Effector CD4-positive, alpha-beta T cell (primary cell): Measurements from ENCODE around the gene MIDN.
A peak's percentile ranks its signal among the peaks of the same experiment; 100 is the strongest.
"Not testable (repeated sequence)": the region's sequence is repeated elsewhere in the genome, so short reads cannot be mapped to it uniquely, and the experiment has no call there.

ENCODE experiments used
- DNase-seq: peaks from one replicate; pipeline ENCODE4 v3.0.0-alpha.2; 2020

MIDN gene

GRCh38 chr19:1246265-1247087, 1.9 kb upstream of the MIDN start:
- DNase-seq = not testable (repeated sequence)

- no peak for DNase-seq
Observed at GRCh38 chr19:1247748-1248138, 640 bp upstream of the MIDN start.

- DNase-seq = peak; percentile 80
Observed at GRCh38 chr19:1248786-1249297, 459 bp downstream of the MIDN start.

- peak; percentile 86 for DNase-seq
Observed at GRCh38 chr19:1249298-1249989, 1.1 kb downstream of the MIDN start.

GRCh38 chr19:1249990-1250436, 1.6 kb downstream of the MIDN start:
- no peak for DNase-seq

- peak; percentile 55 for DNase-seq
Observed at GRCh38 chr19:1250437-1251260, 2.3 kb downstream of the MIDN start.

GRCh38 chr19:1251330-1252220, 3.2 kb downstream of the MIDN start:
- DNase-seq = peak; percentile 59

- DNase-seq = peak; percentile 52
Observed at GRCh38 chr19:1252221-1252820, 3.9 kb downstream of the MIDN start.

GRCh38 chr19:1252821-1253513, 4.6 kb downstream of the MIDN start:
- peak; percentile 67 for DNase-seq

GRCh38 chr19:1253514-1254080, 5.2 kb downstream of the MIDN start:
- DNase-seq = no peak

GRCh38 chr19:1254081-1254527, 5.7 kb downstream of the MIDN start:
- no peak for DNase-seq

GRCh38 chr19:1254530-1255185, 6.3 kb downstream of the MIDN start:
- no peak for DNase-seq

- no peak for DNase-seq
Observed at GRCh38 chr19:1255186-1256161, 7.1 kb downstream of the MIDN start.

- DNase-seq = no peak
Observed at GRCh38 chr19:1256646-1257474, 8.5 kb downstream of the MIDN start.

GRCh38 chr19:1257475-1258162, 9.2 kb downstream of the MIDN start:
- no peak for DNase-seq

- DNase-seq = no peak
Observed at GRCh38 chr19:1258163-1258492, 9.7 kb downstream of the MIDN start.

GRCh38 chr19:1258707-1259205, 10.4 kb downstream of the MIDN start:
- DNase-seq = no peak
